Adrenal gland (tissue), 12 donors: Measurements from ENCODE around the gene PDK1. TPM values are rescaled to one million over a fixed set of nuclear protein-coding genes. Genes with fewer than 3 reads are reported as not detected.
"Not testable (repeated sequence)": the region's sequence is repeated elsewhere in the genome, so short reads cannot be mapped to it uniquely, and the experiment has no call there.

Source experiments
- DNase-seq, 7 donors: peaks; one replicate each; pipeline ENCODE4 v3.0.0-alpha.2; 2019 to 2020
- H3K27ac ChIP-seq, 5 donors: fragments of 200-600 bp; sonication (generic) in 4 of 5; 1 replicate in 3 of 5; 2 replicates in 2 of 5; pipeline versions ENCODE4 v1.5.1 to v1.8.0; 2016 to 2020; ENCODE audit warnings: mild to moderate bottlenecking in 1 of 5
- H3K27me3 ChIP-seq: fragments of 200-600 bp; 2 replicates; pipeline ENCODE4 v1.8.0; 2021
- H3K36me3 ChIP-seq, 2 donors: fragments of 200-600 bp; replicated peaks in 1 of 2; 1 replicate in 1 of 2; 2 replicates in 1 of 2; pipeline versions ENCODE4 v1.5.1 to v1.8.0; 2018 to 2022
- H3K4me1 ChIP-seq, 2 donors: fragments of 200-600 bp; replicated peaks in 1 of 2; 1 replicate in 1 of 2; 2 replicates in 1 of 2; pipeline versions ENCODE4 v1.5.1 to v1.8.0; 2018 to 2021
- H3K4me3 ChIP-seq, 4 donors: fragments of 200-600 bp; sonication (generic) in 3 of 4; one replicate each; pipeline ENCODE4 v1.5.1; 2016 to 2018
- H3K9me3 ChIP-seq, 3 donors: fragments of 200-600 bp; sonication (generic) in 1 of 3; replicated peaks in 1 of 3; 1 replicate in 2 of 3; 2 replicates in 1 of 3; pipeline versions ENCODE4 v1.5.1 to v1.8.0; 2016 to 2021
- POLR2A ChIP-seq, 2 donors: fragments of 450-650 bp; IDR thresholded peaks; one replicate each; pipeline ENCODE4 v1.6.1; 2017; ENCODE audit warnings: antibody characterized with exemption in 2 of 2, mild to moderate bottlenecking in 2 of 2, moderate library complexity in 1 of 2
- whole genome bisulfite sequencing, 4 donors: extraction: QIAGEN DNeasy Blood & Tissue Kit in 2 of 4; methylation state at CpG; one replicate each; pipeline versions ENCODE4 v1.1.5 to v1.1.7; 2013 to 2017; 5-methylcytosine and 5-hydroxymethylcytosine counted together
- intact Hi-C, 2 donors: fragments of 100-400 bp; cut with DNase I; formaldehyde crosslinking; loops; one replicate each; pipeline versions ENCODE4 v1.14.1 to v1.15.0; 2022 to 2023
- polyA plus RNA-seq, 3 donors: library from polyadenylated mRNA; stranded (reverse); fragments of 200-250 nt in 2 of 3; fragments of 350-450 nt in 1 of 3; fragmentation: Illumina TruSeq in 1 of 3; extraction: RNeasy Lipid Tissue Mini Kit (QIAGEN cat#74804) in 1 of 3; gene quantifications; one replicate each; pipeline ENCODE4 v1.2.3, GENCODE V29; 2013 to 2014
- total RNA-seq, 9 donors: library from RNA; depleted of rRNA in 4 of 9; stranded (reverse); fragments of >200 nt in 4 of 9; fragments of 120-200 nt in 1 of 9; fragmentation: NEBNext Ultra II Directional in 1 of 9; extraction: Animal tissue kit (Norgen Biotek cat#: 25700) in 1 of 9; gene quantifications; one replicate each; pipeline versions ENCODE4 v1.1.0 to v1.2.4, GENCODE V29; 2013 to 2023
- TF ChIP-seq, protein P1 (sequence below), 6 experiments: fragments of 450-650 bp in 4 of 6; fragments of 200-600 bp in 2 of 6; sonication (generic) in 1 of 6; IDR thresholded peaks; 1 replicate in 5 of 6; 2 replicates in 1 of 6; pipeline versions ENCODE4 v1.5.1 to v1.8.0; 2016 to 2021; ENCODE audit warnings: antibody characterized with exemption in 6 of 6, mild to moderate bottlenecking in 2 of 6, moderate library complexity in 1 of 6
- donor health status: healthy with polysubstance abuse.
- donor health status: Bipolar disorder and iron deficiency.
- donor health status: DM: yes; HTN: yes; CAD: no.
- donor health status: DM: no; HTN: no; CAD: no.
- donor health status: DM: no; HTN: no; CAD: no.
- donor health status: DM: yes; HTN: yes; CAD: no.

Gene PDK1
- total and polyA plus RNA-seq, 12 donors = 3.6 to 112 (median 20.3) TPM

GRCh38 chr2:172533687-172534086, 22.2 kb upstream of the PDK1 start:
- Histone ChIP-seq H3K27ac (no peak overlapping the region), H3K27me3 (no peaks in the 10 kb centered on the region), H3K4me1 (no peaks in the 10 kb centered on the region), H3K36me3 (no peaks in the 10 kb centered on the region), H3K4me3 (no peak overlapping the region), H3K9me3 (no peaks in the 10 kb centered on the region)
- no peak for DNase-seq
- intact Hi-C loops = no loop called here
- 89 to 100% (median 95%) methylated on average over 1 of the region's 1 CpG for WGBS, 4 donors
- TF ChIP-seq POLR2A (IDR thresholded peaks at IDR 0.05) = no peak
- TF ChIP-seq, protein P1, sequence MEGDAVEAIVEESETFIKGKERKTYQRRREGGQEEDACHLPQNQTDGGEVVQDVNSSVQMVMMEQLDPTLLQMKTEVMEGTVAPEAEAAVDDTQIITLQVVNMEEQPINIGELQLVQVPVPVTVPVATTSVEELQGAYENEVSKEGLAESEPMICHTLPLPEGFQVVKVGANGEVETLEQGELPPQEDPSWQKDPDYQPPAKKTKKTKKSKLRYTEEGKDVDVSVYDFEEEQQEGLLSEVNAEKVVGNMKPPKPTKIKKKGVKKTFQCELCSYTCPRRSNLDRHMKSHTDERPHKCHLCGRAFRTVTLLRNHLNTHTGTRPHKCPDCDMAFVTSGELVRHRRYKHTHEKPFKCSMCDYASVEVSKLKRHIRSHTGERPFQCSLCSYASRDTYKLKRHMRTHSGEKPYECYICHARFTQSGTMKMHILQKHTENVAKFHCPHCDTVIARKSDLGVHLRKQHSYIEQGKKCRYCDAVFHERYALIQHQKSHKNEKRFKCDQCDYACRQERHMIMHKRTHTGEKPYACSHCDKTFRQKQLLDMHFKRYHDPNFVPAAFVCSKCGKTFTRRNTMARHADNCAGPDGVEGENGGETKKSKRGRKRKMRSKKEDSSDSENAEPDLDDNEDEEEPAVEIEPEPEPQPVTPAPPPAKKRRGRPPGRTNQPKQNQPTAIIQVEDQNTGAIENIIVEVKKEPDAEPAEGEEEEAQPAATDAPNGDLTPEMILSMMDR (IDR thresholded peaks at IDR 0.05) = no peak

GRCh38 chr2:172535119-172535518, 20.8 kb upstream of the PDK1 start:
- no peaks in the 10 kb centered on the region for H3K4me1 ChIP-seq
- no peak for TF ChIP-seq POLR2A (IDR thresholded peaks at IDR 0.05)
- TF ChIP-seq, protein P1 (IDR thresholded peaks at IDR 0.05) = no peak
- intact Hi-C loops = no loop called here
- H3K27me3 ChIP-seq = no peaks in the 10 kb centered on the region
- H3K36me3 ChIP-seq = no peaks in the 10 kb centered on the region
- WGBS, 4 donors = 90 to 96% (median 93%) methylated on average over 2 to 3 of the region's 3 CpGs
- DNase-seq = no peak
- H3K9me3 ChIP-seq = no peaks in the 10 kb centered on the region
- no peak overlapping the region for H3K4me3 ChIP-seq
- H3K27ac ChIP-seq = no peak overlapping the region

GRCh38 chr2:172537851-172538250, 18.0 kb upstream of the PDK1 start:
- H3K9me3 ChIP-seq, H3K4me1 ChIP-seq, H3K27me3 ChIP-seq, DNase-seq, H3K27ac ChIP-seq, H3K36me3 ChIP-seq, H3K4me3 ChIP-seq, intact Hi-C loops: not testable (repeated sequence)
- WGBS, 4 donors = 95 to 100% (median 96%) methylated on average over 5 to 29 of the region's 37 CpGs; no CpG with 5 or more reads in 1 of the 4 donors

DNA sequence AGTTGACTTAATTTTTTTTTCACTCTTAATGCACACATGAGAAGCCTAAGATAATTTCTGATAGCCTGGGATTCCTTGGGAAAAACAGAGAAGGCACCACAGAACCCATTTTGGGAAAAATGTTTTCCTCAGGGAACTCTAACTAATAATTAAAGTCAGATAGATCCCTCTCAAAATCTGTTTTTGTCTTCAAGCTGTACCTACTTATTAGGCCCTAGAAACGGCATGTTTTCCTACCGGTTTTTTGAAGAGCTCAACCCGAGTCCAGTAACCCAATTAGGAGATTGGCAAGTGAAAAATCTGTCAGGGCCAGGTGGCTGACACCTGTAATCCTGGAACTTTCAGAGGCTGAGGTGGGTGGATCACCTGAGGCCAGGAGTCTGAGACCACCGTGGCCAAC, 16.1 kb upstream of the PDK1 start:
- H3K4me1 ChIP-seq = no peaks in the 10 kb centered on the region
- no peaks in the 10 kb centered on the region for H3K27me3 ChIP-seq
- no peaks in the 10 kb centered on the region for H3K9me3 ChIP-seq
- TF ChIP-seq, protein P1 (IDR thresholded peaks at IDR 0.05) = no peak
- TF ChIP-seq POLR2A (IDR thresholded peaks at IDR 0.05) = no peak
- no peak overlapping the region for H3K27ac ChIP-seq
- H3K36me3 ChIP-seq = no peaks in the 10 kb centered on the region
- 66 to 96% (median 78%) methylated on average over 4 of the region's 4 CpGs for WGBS, 4 donors
- no peak for DNase-seq
- H3K4me3 ChIP-seq = no peak overlapping the region
- intact Hi-C loops = no loop called here

- TF ChIP-seq, protein P1 (IDR thresholded peaks at IDR 0.05) = no peak
- TF ChIP-seq POLR2A (IDR thresholded peaks at IDR 0.05) = no peak
- no peak for DNase-seq
- Histone ChIP-seq H3K27ac (no peak overlapping the region), H3K27me3 (no peaks in the 10 kb centered on the region), H3K4me3 (no peak overlapping the region), H3K36me3 (no peaks in the 10 kb centered on the region), H3K9me3 (no peaks in the 10 kb centered on the region), H3K4me1 (no peaks in the 10 kb centered on the region)
- intact Hi-C loops = no loop called here
Measured at GRCh38 chr2:172540421-172540820, 15.5 kb upstream of the PDK1 start.
